ENCODE results near the gene RETREG3. TPM values are rescaled to one million over a fixed set of nuclear protein-coding genes. Genes with fewer than 3 reads are reported as not detected.

RETREG3 gene
- total and polyA plus RNA-seq, 2 of the 13 experiments (the other 11 are each of a cell fraction or from before 2014, with no cell fraction given), result 47.0 to 55.8 TPM

GRCh38 chr17:42554250-42555121 is 54.7 kb downstream of the RETREG3 start (continued):
- TF ChIP-seq CEBPZ (IDR thresholded peaks at IDR 0.05; ENCODE audit: low read length), result no peak
- no peak for TF ChIP-seq PLRG1 (conservative IDR thresholded peaks at IDR 0.05)
- TF ChIP-seq HMGXB3 (CRISPR knock-in tag; IDR thresholded peaks at IDR 0.05; ENCODE audit: borderline replicate concordance), result peak; percentile 88
- TF ChIP-seq YY1 (IDR thresholded peaks at IDR 0.05; ENCODE audit: insufficient read depth, insufficient replicate concordance, low read depth, low read length), result peak; percentile 80
- no peak; the same call in 1 of the 2 replicates for TF ChIP-seq RNF2 (conservative IDR thresholded peaks at IDR 0.05; ENCODE audit: low read depth)
- TF ChIP-seq ZNF691 (CRISPR knock-in tag; IDR thresholded peaks at IDR 0.05; ENCODE audit: borderline replicate concordance, low read depth), result peak; percentile 59; the same call in 1 of the 2 replicates
- TF ChIP-seq XBP1 (CRISPR knock-in tag; IDR thresholded peaks at IDR 0.05), result 0 out of 2 replicates have a peak, but pooled peaks have one; percentile 22
- peak; percentile 96 for TF ChIP-seq ATF2 (CRISPR knock-in tag; IDR thresholded peaks at IDR 0.05)
- TF ChIP-seq ZNF354B (CRISPR knock-in tag; IDR thresholded peaks at IDR 0.05), result no peak
- TF ChIP-seq ZSCAN31 (CRISPR knock-in tag; IDR thresholded peaks at IDR 0.05; ENCODE audit: low read depth), result peak; percentile 90
- TF ChIP-seq RARG (CRISPR knock-in tag; IDR thresholded peaks at IDR 0.05; ENCODE audit: low read depth), result no peak
- no peak for TF ChIP-seq NR2F6 (IDR thresholded peaks at IDR 0.05)
- TF ChIP-seq NR2F6 (CRISPR knock-in tag; IDR thresholded peaks at IDR 0.05), result peak; percentile 79
- peak; percentile 58; the same call in 1 of the 2 replicates for TF ChIP-seq NCOA2 (CRISPR knock-in tag; IDR thresholded peaks at IDR 0.05)
- TF ChIP-seq ZNF230 (CRISPR knock-in tag; IDR thresholded peaks at IDR 0.05), result peak; percentile 97
- no peak for TF ChIP-seq ZKSCAN1 (IDR thresholded peaks at IDR 0.05; ENCODE audit: low read length)
- peak; percentile 92 for TF ChIP-seq PHF8 (CRISPR knock-in tag; IDR thresholded peaks at IDR 0.05)
- no peak for TF ChIP-seq ZNF674 (CRISPR knock-in tag; IDR thresholded peaks at IDR 0.05; ENCODE audit: low read depth)
- no peak for TF ChIP-seq JUNB (CRISPR knock-in tag; IDR thresholded peaks at IDR 0.05; ENCODE audit: borderline replicate concordance)
- TF ChIP-seq DNMT1 (CRISPR knock-in tag; IDR thresholded peaks at IDR 0.05), result peak; percentile 95

All from HepG2 (cell line).